GM12878 (cell line): ENCODE results near the gene TBC1D1. TPM values are rescaled to one million over a fixed set of nuclear protein-coding genes. Genes with fewer than 3 reads are reported as not detected.

Source experiments
- MYB ChIP-seq: fragments of 150-350 bp; IDR thresholded peaks from 2 replicates; pipeline ENCODE4 v1.6.1; 2014; ENCODE audit warnings: mild to moderate bottlenecking, low read depth, low read length, borderline replicate concordance
- RFX5 ChIP-seq: IDR thresholded peaks from 2 replicates; pipeline ENCODE4 v1.6.1; 2011; ENCODE audit warnings: low read depth, low read length, improper control_type of control experiment
- SREBF1 ChIP-seq: IDR thresholded peaks from 2 replicates; pipeline ENCODE4 v1.6.1; 2012; ENCODE audit warnings: mild to moderate bottlenecking, low read length
- SREBF2 ChIP-seq: IDR thresholded peaks from 2 replicates; pipeline ENCODE4 v1.6.1; 2012; ENCODE audit warnings: mild to moderate bottlenecking, low read length
- TCF3 ChIP-seq: IDR thresholded peaks from 2 replicates; pipeline ENCODE4 v1.6.1; 2012; ENCODE audit warnings: low read depth, mild to moderate bottlenecking, low read length, borderline replicate concordance; ENCODE audit not compliant: insufficient read depth
- ZNF207 ChIP-seq: fragments of 450-650 bp; IDR thresholded peaks from 2 replicates; pipeline ENCODE4 v1.6.1; 2014; ENCODE audit warnings: antibody characterized with exemption, mild to moderate bottlenecking, borderline replicate concordance
- ZNF622 ChIP-seq: fragments of 450-650 bp; IDR thresholded peaks from 2 replicates; pipeline ENCODE4 v1.6.1; 2017; ENCODE audit warnings: mild to moderate bottlenecking, inconsistent platforms
- polyA plus RNA-seq, 11 experiments: library from polyadenylated mRNA; depleted of rRNA in 4 of 11; unstranded in 6 of 11; stranded (reverse) in 5 of 11; fragments of >200 nt; fragmentation: Nextera tagmentation in 4 of 11; fragmentation: Illumina TruSeq in 1 of 11; extraction: Ambion mirVana in 4 of 11; extraction: Trizol in 1 of 11; gene quantifications; 1 replicate in 1 of 11; 2 replicates in 10 of 11; pipeline versions ENCODE4 v1.2.1 to v1.2.3, GENCODE V29; 2011 to 2016; ENCODE audit warnings: inconsistent platforms in 2 of 11, missing spikeins in 2 of 11, low read depth in 1 of 11
- total RNA-seq, 4 experiments: library from RNA; depleted of rRNA in 3 of 4; stranded (reverse); fragments of >200 nt in 3 of 4; fragmentation: Illumina TruSeq in 1 of 4; extraction: Trizol in 1 of 4; gene quantifications; 2 replicates each; pipeline versions ENCODE4 v1.2.1 to v1.2.3, GENCODE V29; 2013 to 2021
- TF ChIP-seq, protein P1 (sequence below): fragments of 450-650 bp; IDR thresholded peaks from 2 replicates; pipeline ENCODE4 v1.6.1; 2016; ENCODE audit warnings: mild to moderate bottlenecking, moderate library complexity, borderline replicate concordance
- TF ChIP-seq, protein P2 (sequence below): fragments of 450-650 bp; formaldehyde crosslinking; IDR thresholded peaks from 2 replicates; pipeline ENCODE4 v1.5.0; 2022; ENCODE audit warnings: mild to moderate bottlenecking, missing genetic modification characterization
- TF ChIP-seq, protein P3 (sequence below): fragments of 150-350 bp; IDR thresholded peaks from 2 replicates; pipeline ENCODE4 v1.6.1; 2014; ENCODE audit warnings: mild to moderate bottlenecking, low read depth, low read length

TBC1D1 gene
- total and polyA plus RNA-seq, 10 of the 15 experiments (the other 5 are each of a cell fraction or from before 2014, with no cell fraction given): 5.3 to 102 (median 57.8) TPM

DNA sequence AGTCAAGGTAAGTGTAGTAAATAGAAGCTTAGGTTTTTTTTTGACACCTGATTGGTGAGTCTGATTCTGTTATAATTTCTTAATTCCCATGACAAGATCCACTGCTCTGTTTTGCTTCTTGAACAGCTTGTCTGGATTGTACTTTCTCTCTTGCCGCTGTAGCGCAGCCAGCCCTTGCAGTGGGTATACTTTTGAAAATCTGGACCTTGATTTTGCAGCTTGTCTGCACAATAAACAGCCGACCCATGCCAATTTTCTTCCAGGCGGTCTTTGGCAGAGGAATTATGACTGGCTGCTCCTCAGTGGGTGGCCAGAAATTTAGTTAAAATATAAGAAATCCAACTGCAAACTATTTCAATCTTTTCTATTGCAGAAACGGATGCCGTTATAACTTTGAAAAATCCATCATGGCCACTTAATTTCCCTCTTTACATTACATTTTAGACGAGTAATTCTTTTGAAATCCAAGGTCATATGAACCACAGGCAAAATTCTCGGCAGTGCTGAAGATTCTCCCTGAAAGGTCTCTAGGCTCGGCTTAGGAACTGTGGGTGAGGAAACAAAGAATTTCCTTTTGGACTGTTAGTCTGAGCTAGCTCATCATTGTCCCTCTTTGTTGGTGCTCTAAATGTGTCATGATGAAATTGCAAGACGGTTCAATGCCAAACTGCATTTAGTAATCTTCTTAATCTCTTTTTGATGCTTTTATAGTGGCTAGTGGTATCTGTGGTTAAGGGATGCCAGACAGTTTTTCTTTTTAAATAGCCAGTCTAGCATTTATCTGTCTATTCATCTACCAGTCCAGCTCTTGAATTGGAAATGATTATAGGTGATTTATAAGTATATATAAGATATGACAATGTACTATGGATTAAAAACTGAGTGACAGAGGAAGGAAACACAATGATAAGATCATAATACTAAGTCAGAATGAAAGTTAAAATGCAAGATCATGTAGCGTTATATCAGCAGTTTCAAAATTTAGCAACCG, 37.8 kb downstream of the TBC1D1 start (continued):
- TF ChIP-seq SREBF2: no peak
- no peak for TF ChIP-seq TCF3
- TF ChIP-seq, protein P1, sequence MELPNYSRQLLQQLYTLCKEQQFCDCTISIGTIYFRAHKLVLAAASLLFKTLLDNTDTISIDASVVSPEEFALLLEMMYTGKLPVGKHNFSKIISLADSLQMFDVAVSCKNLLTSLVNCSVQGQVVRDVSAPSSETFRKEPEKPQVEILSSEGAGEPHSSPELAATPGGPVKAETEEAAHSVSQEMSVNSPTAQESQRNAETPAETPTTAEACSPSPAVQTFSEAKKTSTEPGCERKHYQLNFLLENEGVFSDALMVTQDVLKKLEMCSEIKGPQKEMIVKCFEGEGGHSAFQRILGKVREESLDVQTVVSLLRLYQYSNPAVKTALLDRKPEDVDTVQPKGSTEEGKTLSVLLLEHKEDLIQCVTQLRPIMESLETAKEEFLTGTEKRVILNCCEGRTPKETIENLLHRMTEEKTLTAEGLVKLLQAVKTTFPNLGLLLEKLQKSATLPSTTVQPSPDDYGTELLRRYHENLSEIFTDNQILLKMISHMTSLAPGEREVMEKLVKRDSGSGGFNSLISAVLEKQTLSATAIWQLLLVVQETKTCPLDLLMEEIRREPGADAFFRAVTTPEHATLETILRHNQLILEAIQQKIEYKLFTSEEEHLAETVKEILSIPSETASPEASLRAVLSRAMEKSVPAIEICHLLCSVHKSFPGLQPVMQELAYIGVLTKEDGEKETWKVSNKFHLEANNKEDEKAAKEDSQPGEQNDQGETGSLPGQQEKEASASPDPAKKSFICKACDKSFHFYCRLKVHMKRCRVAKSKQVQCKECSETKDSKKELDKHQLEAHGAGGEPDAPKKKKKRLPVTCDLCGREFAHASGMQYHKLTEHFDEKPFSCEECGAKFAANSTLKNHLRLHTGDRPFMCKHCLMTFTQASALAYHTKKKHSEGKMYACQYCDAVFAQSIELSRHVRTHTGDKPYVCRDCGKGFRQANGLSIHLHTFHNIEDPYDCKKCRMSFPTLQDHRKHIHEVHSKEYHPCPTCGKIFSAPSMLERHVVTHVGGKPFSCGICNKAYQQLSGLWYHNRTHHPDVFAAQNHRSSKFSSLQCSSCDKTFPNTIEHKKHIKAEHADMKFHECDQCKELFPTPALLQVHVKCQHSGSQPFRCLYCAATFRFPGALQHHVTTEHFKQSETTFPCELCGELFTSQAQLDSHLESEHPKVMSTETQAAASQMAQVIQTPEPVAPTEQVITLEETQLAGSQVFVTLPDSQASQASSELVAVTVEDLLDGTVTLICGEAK: no peak
- TF ChIP-seq ZNF207: no peak
- TF ChIP-seq RFX5: no peak
- TF ChIP-seq, protein P2, sequence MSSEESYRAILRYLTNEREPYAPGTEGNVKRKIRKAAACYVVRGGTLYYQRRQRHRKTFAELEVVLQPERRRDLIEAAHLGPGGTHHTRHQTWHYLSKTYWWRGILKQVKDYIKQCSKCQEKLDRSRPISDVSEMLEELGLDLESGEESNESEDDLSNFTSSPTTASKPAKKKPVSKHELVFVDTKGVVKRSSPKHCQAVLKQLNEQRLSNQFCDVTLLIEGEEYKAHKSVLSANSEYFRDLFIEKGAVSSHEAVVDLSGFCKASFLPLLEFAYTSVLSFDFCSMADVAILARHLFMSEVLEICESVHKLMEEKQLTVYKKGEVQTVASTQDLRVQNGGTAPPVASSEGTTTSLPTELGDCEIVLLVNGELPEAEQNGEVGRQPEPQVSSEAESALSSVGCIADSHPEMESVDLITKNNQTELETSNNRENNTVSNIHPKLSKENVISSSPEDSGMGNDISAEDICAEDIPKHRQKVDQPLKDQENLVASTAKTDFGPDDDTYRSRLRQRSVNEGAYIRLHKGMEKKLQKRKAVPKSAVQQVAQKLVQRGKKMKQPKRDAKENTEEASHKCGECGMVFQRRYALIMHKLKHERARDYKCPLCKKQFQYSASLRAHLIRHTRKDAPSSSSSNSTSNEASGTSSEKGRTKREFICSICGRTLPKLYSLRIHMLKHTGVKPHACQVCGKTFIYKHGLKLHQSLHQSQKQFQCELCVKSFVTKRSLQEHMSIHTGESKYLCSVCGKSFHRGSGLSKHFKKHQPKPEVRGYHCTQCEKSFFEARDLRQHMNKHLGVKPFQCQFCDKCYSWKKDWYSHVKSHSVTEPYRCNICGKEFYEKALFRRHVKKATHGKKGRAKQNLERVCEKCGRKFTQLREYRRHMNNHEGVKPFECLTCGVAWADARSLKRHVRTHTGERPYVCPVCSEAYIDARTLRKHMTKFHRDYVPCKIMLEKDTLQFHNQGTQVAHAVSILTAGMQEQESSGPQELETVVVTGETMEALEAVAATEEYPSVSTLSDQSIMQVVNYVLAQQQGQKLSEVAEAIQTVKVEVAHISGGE: no peak
- TF ChIP-seq ZNF622: no peak
- TF ChIP-seq SREBF1: no peak
- TF ChIP-seq MYB: no peak
- TF ChIP-seq, protein P3, sequence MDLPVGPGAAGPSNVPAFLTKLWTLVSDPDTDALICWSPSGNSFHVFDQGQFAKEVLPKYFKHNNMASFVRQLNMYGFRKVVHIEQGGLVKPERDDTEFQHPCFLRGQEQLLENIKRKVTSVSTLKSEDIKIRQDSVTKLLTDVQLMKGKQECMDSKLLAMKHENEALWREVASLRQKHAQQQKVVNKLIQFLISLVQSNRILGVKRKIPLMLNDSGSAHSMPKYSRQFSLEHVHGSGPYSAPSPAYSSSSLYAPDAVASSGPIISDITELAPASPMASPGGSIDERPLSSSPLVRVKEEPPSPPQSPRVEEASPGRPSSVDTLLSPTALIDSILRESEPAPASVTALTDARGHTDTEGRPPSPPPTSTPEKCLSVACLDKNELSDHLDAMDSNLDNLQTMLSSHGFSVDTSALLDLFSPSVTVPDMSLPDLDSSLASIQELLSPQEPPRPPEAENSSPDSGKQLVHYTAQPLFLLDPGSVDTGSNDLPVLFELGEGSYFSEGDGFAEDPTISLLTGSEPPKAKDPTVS: no peak
